ENCODE results near the gene MACROD2.

Gene MACROD2

GRCh38 chr20:14488756-14489479, 493.6 kb downstream of the MACROD2 start:
- DNase-seq, result no peak

- DNase-seq, result no peak
These were observed 494.2 kb downstream of the MACROD2 start for GRCh38 chr20:14489544-14489943.

- DNase-seq, result no peak
These were observed 496.1 kb downstream of the MACROD2 start for GRCh38 chr20:14491436-14491835.

- no peak for DNase-seq
These were observed 498.1 kb downstream of the MACROD2 start for GRCh38 chr20:14493408-14493807.

GRCh38 chr20:14494355-14494754, 499.0 kb downstream of the MACROD2 start:
- no peak for DNase-seq

GRCh38 chr20:14495066-14495465, 499.8 kb downstream of the MACROD2 start:
- DNase-seq, result no peak

GRCh38 chr20:14497004-14497403, 501.7 kb downstream of the MACROD2 start:
- DNase-seq, result no peak

- DNase-seq, result no peak
These were observed 503.5 kb downstream of the MACROD2 start for GRCh38 chr20:14498772-14499171.

GRCh38 chr20:14505476-14505875, 510.2 kb downstream of the MACROD2 start:
- no peak for DNase-seq

- no peak for DNase-seq
These were observed 512.4 kb downstream of the MACROD2 start for GRCh38 chr20:14507711-14508110.

GRCh38 chr20:14510341-14510740, 515.0 kb downstream of the MACROD2 start:
- DNase-seq, result no peak

- no peak for DNase-seq
These were observed 517.5 kb downstream of the MACROD2 start for GRCh38 chr20:14512839-14513238.

- DNase-seq, result no peak
These were observed 523.3 kb downstream of the MACROD2 start for GRCh38 chr20:14518648-14519047.

- no peak for DNase-seq
These were observed 525.7 kb downstream of the MACROD2 start for GRCh38 chr20:14521016-14521415.

GRCh38 chr20:14521436-14521835, 526.1 kb downstream of the MACROD2 start:
- no peak for DNase-seq

GRCh38 chr20:14522595-14522994, 527.3 kb downstream of the MACROD2 start:
- DNase-seq, result no peak

GRCh38 chr20:14523090-14523489, 527.8 kb downstream of the MACROD2 start:
- no peak for DNase-seq

GRCh38 chr20:14525426-14525825, 530.1 kb downstream of the MACROD2 start:
- DNase-seq, result no peak

GRCh38 chr20:14526891-14527290, 531.6 kb downstream of the MACROD2 start:
- no peak for DNase-seq

- DNase-seq, result no peak
These were observed 536.5 kb downstream of the MACROD2 start for GRCh38 chr20:14531786-14532185.

GRCh38 chr20:14536738-14537137, 541.4 kb downstream of the MACROD2 start:
- no peak for DNase-seq

- no peak for DNase-seq
These were observed 543.1 kb downstream of the MACROD2 start for GRCh38 chr20:14538433-14538832.

GRCh38 chr20:14543040-14543439, 547.7 kb downstream of the MACROD2 start:
- no peak for DNase-seq

- no peak for DNase-seq
These were observed 549.4 kb downstream of the MACROD2 start for GRCh38 chr20:14544688-14545087.

- DNase-seq, result no peak
These were observed 555.3 kb downstream of the MACROD2 start for GRCh38 chr20:14550655-14551054.

Measured in NCI-H526 treated with DMSO at 0.1 percent for 48 hours (cell line).